Fibroblast of skin of right biceps (primary cell): ENCODE results near the gene WHRN.

Experiments used
- DNase-seq: peaks from one replicate; pipeline ENCODE4 v3.0.0-alpha.2; 2013

Gene WHRN

DNA sequence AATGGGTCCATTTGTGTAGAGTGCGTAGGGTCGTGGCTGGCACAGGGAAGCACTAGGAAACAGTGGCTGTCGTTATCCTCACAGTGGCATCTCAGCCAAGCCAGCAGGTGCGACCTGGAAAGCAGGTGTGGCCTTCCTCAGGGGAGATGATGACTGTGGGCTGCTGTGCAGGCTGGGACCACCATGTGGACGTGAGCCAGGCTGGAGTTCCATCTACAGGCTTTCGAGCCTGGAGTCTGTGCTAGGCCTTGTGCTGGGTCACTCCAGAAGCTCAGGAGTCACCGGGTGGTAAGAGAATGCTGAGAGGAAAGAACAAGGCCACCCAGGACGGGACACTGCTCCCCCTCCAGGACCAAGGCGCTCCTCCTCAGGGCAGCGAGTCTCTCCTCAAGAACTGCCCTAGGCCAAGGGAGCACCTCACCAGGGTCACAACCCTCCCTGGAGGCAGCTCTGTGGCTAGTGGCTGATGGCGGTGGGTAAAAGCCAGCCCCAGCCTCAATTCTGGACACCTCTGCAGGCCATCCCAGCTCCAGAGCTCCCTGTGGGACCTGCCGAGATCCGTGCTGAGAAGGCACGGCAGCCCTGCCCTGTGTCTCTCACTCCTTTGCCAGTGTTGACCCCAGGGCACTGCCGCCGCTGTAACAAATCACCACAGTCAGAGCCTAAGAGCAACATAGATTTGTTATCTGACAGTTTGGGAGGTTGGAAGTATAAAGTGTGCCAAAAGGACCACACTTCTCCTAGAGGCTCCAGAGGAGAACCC, 36.0 kb downstream of the WHRN start:
- no peak for DNase-seq

DNA sequence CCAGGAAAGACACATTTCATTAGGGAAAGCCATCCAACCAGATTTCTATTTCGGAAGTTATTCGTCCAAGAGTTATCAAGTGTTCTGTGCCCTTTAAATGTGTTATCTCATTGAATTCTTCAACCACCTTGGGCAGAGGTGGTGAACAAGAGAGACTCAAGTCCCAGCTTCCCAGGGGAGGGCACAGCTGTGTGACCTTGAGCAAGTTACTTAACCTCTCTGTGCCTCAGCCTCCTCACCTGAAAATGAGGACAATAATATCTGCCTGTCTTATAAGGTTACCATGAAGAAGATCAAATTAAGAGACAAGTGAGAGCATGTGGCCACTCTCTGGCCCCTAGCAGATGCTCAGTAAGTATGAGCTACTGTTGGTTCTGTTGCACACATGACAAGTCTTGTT, 37.4 kb downstream of the WHRN start:
- no peak for DNase-seq

DNA sequence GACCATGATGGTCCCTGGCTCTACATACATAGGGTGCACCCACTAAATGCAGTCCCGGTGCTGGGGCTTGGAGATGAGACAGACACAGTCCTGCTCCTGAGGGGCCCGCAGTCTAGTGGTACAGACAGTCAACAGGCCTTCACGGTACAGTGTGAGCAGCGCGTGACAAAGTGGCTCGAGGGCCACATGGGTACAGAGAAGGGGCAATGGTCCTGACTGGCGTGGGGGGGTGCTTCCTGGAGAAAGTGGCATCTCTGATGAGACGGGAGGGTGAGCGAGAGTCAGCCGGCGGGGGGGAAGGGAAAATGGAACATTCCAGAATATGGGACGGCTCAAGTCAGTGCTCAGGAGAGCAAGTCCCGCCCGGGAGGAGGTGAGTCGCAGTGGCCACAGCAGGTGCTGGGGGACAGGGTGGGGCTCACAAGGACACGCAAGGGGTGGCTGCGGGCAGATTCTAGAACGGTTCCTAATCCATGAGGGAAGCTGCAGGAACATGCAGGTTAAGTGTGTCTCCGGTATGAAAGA, 38.0 kb downstream of the WHRN start:
- no peak for DNase-seq

DNA sequence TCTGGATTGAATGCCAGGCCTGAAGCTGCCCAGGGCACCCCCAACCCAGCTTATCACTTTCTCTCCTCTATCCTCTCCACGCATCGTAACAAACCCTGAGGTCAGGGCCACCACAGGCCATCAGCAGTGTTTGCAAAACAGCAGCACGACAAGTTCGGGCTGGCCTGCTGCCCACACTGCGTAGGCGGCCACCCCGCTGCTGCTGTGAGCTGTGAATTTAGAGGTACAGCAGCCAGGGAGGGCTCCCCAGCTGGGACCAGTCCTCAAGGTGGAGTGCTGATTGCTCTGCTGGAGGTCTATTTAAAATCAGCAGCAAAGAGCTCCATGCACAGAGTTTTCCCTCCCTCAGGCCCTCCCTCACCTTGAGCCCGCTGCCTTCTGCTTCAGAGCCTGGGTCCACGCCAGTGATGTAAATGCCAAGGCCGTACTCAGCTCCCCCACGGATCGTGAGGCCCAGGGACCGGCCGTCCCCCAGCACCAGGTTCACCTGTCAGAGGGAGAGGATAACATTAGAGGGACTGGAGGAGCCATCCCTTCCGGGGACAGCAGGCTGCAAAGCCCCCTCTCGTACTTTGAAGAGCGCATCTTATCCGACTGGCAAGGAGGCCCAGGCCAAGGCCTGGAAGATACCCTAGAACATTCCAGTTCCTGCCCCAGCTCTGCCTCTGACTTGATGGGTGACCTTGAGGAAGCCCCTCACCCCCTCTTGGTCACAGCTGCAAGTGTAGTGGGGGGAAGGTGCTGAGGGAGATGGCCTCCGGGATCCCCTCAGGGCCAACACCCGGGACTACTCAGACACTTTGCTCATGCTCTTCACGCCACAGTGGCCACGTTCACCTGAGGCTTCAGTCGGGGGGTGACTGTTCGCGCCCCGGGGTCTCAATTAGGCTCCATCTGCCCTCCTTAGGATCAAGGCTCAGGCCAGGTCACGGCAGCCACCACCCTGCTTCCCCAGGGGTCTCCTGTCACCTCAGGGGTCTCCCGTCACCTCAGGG, 39.1 kb downstream of the WHRN start:
- DNase-seq, result no peak

DNA sequence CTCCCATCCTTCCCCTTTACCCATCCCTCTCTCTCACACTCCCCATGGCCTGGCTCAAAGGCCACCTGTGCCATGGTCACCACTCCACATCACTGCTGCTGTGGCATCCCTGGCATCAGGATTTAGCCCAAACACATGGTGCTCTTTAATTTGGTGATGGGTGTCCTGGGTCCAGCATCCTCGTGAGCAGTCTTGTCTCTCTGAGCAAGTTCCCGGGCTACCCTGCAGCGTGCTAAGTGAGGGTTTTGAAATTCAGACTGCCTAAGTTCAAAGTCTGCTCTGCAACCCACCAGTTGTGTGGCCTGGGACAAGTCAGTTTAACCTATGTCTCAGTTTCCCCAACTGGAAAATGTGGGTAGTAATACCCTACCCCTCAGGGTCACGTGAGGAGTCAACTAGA, 39.9 kb downstream of the WHRN start:
- no peak for DNase-seq

DNA sequence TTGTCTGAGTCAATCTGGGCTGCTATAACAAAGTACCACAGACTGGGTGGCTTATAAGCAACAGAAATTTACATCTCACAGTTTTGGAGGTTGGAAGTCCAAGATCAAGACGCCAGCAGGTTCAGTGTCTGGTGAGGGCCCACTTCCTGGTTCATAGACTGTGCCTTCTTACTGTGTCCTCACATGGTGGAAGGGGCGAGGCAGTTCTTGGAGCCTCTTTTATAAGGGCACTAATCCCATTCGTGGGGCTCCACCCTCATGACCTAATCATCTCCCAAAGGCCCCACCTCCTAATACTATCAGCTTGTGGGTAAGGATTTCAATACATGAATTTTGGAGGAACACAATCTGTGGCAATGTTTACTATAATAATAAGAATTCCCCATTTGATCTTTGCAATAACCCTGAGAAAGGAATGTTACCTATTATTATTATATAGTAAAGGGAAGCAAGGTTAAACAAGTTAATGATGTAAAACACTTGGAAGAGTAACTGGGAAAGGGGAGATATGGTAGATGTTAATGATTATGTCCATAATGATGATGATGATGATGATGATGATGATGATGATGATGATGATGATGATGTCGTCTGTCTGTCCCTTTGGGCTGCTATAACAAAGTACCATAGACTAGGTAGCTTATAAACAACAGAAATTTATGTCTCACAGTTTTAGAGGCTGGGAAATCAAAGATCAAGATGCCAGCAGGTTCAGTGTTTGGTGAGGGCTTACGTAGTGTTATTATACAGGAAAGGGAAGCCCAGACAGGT, 40.8 kb downstream of the WHRN start:
- no peak for DNase-seq

DNA sequence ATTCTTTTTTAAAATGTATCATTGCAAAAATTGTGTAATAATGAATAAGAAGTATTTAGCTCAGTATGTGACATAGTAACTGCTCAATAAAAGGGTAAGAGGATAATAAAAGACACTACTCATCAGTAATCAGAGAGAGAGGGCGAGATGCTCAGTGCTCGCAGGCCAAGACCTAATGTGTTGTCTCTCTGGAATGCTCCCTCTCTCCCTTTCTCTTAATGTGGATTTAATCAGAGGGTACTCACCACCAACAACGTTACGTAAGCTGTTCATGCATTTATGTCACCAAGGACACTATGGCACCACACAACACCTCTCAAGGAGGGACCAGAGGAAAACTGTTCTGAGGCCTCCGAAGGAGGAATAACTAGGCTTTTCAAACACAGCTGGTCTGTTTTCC, 42.5 kb downstream of the WHRN start:
- DNase-seq, result peak; percentile 28

DNA sequence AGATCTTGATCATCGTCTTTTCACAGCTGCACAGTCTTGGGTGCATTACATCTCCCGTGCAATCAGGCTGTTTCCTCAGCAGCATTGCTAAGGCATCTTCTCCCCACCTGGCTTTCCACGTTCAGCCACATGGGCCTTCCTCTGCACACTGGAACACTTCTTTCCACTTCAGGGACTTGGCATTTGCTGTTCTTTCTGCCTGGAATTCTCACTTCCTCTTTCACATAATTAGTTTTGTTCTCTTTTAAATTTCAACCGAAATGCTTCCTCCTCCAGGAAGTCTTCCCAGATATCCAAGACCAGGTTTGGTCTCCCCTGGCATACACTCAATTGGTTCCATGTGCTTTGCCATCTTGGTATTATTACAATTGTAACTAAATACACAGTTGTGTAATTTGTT, 43.8 kb downstream of the WHRN start:
- no peak for DNase-seq

DNA sequence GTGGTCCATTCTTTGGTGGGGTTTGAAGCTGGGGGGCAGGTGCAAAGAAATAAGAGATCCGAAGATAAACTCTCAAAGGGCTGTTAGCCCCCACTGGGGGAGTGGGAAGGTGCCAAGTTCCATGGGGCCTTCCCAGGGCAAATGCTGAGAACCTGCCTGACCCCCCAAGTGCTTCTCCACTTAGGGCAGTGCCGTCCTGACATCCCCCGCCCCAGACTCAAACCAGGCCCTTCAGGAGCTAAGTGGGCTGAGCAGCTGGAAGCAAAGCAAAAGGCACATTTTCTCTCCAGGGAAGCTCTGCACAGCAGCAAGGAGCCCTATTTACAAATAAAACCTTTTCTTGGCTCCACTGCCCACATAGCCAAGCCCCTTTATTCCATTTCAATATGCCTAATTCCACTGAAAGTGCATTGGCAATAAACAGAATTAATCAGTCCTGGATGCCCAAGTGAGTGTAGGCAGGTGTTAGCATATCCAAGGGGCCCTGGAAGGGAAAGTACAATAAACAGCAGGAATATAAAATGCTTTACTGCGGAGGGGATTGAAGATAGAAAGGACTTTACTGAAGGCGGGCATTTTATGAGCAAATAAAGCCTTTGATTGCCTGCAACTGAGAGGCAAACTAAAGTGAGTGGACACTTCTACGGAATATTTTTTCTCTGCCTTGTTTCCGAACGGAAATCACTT, 44.6 kb downstream of the WHRN start:
- no peak for DNase-seq

DNA sequence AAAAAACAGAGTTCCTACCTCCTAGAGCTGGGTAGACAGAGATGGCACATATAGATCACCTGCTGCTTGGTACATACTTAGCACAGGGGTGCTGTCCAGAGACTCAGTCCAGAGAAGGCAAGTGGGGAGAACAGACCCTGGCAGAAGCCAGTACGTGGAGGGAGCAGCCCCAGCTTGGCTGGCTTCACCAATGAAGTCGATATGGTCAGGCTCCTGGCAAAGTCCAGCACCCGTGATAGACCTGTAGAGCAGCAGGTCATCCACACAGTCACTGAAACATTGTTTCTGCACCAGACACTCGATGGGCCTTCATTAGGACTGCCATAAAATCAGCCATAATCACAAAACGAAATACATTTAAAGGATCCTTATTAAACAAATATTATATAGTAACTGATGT, 45.8 kb downstream of the WHRN start:
- no peak for DNase-seq

DNA sequence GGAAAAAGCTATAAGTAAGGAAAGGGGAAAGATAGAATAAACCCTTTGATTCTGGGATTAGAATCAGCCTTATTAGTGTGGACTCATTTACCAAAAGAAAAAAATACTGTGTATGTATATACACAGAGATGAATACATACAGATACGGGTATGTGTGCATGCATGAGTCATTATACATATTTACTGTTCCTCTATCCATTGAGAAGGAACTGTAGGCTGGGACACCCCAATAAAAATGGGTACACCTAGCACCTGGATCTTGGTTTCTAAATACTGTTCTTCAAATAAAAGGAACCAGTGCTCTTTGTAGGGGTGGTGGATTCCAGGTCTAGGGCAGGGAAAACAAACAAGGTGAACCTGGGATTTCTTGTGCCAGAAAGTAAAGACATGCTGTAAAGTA, 48.3 kb downstream of the WHRN start:
- DNase-seq, result no peak

DNA sequence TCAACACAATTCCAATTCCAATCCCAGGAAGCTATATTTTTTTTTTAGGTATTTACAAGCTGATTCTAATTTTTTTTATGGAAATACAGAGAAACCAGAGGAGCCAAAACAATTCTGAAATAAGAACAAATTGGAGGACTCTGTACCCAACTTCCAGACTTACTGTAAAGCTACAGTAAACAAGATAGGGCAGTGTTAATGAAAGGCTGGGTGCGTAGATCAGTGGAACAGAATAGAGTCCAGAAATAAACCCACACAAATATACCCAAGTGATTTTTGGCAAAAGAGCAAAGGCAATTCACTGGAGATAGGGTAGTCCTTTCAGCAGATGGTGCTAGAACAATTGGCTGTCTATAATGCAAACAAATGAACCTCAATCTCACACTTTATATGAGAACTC, 50.6 kb downstream of the WHRN start:
- DNase-seq, result no peak

DNA sequence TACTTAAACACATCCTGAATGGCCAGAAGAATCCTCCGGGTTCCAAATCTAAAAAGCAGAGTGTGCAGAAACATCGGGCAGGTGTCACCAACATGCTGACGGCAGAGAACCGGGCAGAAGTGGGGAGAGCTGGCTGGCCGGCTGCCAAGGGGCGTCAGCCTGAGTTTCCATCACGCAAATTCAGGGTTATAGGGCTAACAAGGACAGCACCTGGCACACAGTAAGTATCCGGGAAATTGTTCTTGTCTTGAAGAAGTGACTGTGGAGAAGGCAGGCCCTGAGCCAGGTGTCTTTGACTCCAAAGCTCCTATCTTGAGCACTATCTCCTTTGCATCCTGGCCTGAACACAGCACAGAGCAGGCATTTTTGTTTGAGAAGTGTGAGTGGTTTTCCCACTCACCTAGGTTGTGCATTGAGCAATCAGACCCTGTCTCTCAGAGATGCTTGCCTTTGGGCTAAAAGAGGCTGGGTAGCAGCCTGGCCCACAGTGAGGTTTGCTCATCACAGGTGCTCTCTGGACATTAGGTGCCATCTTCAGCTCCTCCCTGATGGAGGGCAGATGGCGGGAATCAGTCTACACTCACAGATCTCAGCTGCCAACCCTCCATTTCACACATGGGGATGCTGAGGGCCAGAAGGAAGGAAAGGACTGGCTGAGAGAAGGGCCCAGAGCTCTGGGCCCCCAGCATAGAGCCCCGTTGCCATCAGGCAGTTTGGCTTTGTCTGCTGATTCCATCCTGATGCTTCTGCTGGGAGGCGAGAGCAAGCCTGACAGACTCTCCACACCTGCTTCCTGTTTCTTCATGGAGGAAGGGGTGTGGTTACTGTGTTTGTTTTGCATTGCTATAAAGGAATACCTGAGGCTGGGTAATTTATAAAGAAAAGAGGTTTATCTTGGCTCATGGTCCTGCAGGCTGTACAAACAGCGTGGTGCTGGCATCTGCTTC, 52.8 kb downstream of the WHRN start:
- DNase-seq, result no peak

DNA sequence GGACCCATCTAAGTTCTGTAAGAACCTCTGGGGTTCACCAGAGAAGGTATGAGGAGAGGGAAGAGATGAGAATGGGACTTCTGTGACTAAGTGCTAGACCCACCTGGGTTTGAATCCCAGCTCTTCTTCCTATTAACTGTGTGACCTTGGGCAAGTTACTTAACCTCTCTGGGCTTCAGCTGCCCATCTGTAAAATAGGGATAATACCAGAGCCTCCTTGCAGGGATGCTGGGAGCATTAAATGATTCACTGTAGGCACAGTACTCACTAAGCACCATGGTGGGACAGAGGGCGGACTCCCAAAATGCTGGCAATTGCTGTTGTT, 53.6 kb downstream of the WHRN start:
- DNase-seq, result no peak

DNA sequence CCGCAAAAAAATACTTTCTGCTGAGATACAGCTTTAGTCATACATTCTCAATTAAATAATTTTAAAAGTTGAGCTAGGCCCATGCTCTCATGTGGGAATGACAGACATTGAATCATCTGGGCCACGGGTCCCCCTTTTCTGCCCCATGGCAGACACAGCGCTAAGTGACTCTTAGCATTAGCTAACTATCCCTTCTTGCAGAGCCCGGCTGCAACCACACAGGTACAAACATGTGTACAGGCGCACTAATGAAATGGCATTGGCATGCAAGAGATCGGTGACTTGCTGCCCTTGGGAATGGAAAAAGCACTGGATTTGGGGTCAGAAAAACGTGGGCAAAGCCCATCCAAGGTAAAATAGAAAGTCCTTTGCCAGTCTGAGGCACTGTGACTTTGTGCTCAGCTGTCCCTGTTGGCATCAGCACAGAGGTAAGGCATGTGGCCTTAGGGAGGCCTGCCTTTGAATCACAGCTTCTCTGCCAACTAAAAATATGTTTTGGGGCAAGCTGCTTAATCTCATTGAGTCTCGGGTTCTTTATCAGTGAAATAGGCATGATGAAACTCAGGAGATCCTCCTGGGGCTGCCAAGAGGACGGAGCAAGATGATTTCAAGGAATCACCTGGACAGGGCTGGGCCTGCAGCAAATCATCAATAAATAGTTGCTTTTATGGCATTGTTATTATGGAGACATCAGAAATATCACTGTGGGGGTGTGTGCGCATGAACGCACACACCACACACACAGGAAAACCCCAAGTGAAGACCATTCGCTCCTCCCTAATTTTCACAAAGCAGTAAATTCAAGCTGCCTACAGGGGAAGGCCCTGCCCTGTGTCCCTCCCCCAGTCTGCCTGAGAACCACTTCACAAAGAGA, 54.2 kb downstream of the WHRN start:
- DNase-seq, result no peak

DNA sequence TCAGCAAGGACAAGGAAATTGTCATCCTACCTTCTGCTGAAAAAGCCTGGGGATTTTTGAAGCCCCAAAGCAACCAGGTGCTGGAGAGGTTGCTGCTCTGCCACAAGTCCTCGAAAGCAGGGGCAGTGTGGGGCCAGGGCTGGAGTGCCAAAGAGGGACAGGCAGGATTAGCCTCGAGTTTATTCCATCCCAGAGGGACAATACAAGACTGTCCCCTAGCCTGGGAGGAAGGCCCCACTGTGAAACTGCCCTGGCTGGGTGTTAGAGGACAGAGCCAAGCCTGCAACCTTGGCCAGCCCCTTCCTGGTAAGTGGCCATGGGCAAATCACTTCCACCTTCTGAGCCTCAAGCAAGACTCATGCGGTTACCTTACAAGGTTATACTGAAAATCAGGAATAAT, 55.1 kb downstream of the WHRN start:
- DNase-seq, result no peak

DNA sequence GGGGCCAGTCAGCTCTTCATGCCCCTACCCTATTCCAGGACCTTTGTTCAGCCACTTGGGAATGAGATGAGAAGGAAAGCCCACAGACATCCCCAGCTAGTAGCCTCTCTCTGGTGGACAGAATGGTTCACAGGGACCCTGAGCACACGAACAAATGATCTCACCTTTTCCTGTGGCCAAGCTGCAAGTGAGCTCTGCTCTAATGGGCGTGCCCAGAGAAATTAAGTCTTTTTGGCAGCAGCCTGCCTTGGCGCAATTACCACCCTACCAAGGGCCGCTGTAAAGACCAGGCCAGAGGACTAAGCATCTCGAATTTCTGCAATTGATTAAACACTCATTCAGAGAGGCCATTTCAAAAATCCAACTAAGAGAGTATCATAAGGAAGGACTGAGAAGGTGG, 56.0 kb downstream of the WHRN start:
- no peak for DNase-seq

DNA sequence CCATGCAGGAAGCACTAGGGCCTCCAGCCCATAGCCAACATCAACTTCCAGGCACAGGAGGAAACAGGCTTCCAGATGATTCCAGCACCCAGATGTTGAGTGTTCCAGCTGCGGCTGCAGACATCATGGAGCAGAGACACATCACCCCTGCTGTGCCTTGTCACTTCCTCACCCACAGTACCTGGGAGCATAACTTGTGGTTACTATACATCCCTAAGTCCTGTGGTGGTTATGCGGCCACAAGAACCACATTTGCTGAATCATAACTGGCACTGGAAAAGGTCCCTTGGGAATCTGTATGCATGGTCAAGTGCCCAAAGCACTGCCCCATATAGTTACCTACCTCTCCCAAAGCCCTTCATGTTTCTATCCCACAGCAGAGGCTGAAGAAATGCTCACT, 56.6 kb downstream of the WHRN start:
- DNase-seq, result peak; percentile 68

DNA sequence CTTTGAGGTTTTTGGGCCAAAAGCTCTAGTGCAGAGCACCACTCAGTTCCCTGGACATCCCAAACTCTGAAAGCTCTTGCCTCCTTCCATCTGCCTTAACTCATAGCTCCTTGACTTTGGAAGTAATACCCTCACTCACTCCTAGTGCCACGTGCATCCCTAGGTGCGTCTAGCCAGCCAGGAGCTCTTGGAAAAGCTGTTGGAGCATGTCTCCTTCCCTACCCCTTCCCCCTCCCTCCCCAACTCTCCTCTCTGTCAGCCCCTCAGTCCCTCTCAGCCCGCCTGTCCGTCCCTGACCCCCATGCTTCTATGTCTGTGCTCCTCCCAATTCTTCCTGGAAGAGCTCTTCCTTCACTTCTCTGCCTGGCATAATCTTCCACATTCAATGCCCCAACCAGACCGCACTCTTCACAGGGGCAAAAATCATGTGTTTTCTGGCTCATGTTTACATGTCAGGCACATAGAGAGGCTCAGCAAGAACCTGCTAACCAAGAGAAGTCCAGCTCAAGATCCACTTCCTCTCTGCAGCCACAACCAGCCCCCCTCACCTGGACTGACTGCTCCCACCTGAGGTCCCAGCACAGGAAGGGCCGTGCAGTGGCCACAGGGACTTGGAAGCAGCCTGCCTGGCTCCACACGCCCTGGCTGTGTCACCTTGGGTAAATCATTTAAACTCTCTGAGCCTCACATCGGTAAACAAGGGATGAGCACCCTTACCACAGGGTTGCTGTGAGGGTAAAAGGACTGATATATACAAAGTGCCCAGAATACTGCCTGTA, 58.4 kb downstream of the WHRN start:
- DNase-seq, result no peak

DNA sequence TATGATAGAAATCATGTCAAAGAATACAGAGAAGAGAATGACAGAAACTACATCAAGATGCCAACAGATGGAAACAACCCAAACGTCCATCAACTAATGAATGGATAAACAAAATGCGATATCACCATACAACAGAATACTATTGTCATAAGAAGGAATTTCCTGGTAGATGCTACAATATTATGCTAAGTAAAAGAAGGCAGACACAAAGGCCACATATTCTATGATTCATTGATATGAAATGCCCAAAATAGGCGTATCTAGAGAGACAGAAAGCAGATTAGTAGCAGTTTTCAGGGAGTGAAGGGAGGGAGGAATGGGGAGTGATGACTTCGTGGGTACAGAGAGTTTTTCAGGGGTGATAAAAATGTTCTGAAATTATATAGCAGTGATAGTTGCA, 59.2 kb downstream of the WHRN start:
- peak; percentile 78 for DNase-seq
